ENCODE measurements around the gene SMOC2.

SMOC2 gene

DNA sequence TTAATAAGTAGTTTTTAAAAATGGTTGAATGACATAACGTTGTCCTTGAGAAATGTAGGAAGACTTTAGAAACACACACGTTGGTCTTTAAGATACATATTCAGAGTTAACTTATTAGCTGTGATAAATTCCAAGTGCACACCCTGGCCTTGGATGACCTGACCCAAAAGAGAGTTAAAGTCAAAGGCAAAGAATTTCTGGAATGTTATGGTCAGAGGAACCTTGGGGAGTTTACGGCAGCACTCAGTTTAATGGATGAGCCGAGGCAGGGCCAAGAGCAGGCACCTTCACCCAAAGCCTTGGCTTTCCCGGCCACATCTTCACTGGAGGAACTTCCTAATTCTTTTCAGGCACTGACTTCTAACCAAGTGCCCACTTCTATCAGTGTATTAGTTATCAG is 200.5 kb downstream of the SMOC2 start:
- POLR2A ChIA-PET, result no interaction called here
- H3K36me3 ChIP-seq (ENCODE audit: control insufficient read depth in 2 of 2, insufficient read depth in 1 of 2, low read length in 2 of 2), result no peaks in the 10 kb centered on the region
- TF ChIP-seq ZNF184 (tag by site-specific recombination; IDR thresholded peaks at IDR 0.05) (no peak), ZNF785 (tag by site-specific recombination; IDR thresholded peaks at IDR 0.05) (no peak), MEIS1 (CRISPR knock-in tag; IDR thresholded peaks at IDR 0.05; ENCODE audit: borderline replicate concordance) (no peak), ZNF548 (tag by site-specific recombination; IDR thresholded peaks at IDR 0.05) (no peak), ZNF596 (tag by site-specific recombination; IDR thresholded peaks at IDR 0.05) (no peak), ZNF266 (tag by site-specific recombination; IDR thresholded peaks at IDR 0.05; ENCODE audit: low read depth) (no peak)
- TF ChIP-seq, protein P1, sequence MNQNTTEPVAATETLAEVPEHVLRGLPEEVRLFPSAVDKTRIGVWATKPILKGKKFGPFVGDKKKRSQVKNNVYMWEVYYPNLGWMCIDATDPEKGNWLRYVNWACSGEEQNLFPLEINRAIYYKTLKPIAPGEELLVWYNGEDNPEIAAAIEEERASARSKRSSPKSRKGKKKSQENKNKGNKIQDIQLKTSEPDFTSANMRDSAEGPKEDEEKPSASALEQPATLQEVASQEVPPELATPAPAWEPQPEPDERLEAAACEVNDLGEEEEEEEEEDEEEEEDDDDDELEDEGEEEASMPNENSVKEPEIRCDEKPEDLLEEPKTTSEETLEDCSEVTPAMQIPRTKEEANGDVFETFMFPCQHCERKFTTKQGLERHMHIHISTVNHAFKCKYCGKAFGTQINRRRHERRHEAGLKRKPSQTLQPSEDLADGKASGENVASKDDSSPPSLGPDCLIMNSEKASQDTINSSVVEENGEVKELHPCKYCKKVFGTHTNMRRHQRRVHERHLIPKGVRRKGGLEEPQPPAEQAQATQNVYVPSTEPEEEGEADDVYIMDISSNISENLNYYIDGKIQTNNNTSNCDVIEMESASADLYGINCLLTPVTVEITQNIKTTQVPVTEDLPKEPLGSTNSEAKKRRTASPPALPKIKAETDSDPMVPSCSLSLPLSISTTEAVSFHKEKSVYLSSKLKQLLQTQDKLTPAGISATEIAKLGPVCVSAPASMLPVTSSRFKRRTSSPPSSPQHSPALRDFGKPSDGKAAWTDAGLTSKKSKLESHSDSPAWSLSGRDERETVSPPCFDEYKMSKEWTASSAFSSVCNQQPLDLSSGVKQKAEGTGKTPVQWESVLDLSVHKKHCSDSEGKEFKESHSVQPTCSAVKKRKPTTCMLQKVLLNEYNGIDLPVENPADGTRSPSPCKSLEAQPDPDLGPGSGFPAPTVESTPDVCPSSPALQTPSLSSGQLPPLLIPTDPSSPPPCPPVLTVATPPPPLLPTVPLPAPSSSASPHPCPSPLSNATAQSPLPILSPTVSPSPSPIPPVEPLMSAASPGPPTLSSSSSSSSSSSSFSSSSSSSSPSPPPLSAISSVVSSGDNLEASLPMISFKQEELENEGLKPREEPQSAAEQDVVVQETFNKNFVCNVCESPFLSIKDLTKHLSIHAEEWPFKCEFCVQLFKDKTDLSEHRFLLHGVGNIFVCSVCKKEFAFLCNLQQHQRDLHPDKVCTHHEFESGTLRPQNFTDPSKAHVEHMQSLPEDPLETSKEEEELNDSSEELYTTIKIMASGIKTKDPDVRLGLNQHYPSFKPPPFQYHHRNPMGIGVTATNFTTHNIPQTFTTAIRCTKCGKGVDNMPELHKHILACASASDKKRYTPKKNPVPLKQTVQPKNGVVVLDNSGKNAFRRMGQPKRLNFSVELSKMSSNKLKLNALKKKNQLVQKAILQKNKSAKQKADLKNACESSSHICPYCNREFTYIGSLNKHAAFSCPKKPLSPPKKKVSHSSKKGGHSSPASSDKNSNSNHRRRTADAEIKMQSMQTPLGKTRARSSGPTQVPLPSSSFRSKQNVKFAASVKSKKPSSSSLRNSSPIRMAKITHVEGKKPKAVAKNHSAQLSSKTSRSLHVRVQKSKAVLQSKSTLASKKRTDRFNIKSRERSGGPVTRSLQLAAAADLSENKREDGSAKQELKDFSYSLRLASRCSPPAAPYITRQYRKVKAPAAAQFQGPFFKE (tag by site-specific recombination; IDR thresholded peaks at IDR 0.05; ENCODE audit: borderline replicate concordance), result no peak
- TF ChIP-seq, protein P2, sequence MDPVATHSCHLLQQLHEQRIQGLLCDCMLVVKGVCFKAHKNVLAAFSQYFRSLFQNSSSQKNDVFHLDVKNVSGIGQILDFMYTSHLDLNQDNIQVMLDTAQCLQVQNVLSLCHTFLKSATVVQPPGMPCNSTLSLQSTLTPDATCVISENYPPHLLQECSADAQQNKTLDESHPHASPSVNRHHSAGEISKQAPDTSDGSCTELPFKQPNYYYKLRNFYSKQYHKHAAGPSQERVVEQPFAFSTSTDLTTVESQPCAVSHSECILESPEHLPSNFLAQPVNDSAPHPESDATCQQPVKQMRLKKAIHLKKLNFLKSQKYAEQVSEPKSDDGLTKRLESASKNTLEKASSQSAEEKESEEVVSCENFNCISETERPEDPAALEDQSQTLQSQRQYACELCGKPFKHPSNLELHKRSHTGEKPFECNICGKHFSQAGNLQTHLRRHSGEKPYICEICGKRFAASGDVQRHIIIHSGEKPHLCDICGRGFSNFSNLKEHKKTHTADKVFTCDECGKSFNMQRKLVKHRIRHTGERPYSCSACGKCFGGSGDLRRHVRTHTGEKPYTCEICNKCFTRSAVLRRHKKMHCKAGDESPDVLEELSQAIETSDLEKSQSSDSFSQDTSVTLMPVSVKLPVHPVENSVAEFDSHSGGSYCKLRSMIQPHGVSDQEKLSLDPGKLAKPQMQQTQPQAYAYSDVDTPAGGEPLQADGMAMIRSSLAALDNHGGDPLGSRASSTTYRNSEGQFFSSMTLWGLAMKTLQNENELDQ (tag by site-specific recombination; IDR thresholded peaks at IDR 0.05; ENCODE audit: low read depth), result no peak

DNA sequence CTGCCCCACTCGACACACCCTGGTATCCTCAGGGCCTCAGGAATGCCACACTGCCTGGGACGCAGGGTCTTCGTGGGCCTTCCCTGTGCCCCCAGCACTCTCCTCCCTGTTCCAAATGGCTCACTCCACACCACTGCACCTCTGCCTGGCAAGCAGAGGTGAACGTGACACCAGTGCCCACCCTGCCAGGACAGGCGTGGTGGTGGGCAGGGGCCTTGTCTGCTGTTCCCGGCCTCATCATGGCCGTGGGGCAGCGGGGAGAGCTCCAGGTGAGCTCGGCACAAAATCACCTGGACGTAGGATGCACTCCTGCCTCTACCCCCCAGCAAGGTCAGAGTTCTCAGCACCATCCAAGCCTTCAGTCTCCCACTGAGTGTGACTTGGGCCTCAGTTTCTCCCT is 202.4 kb downstream of the SMOC2 start:
- ChIA-PET CTCF (no interaction called here), POLR2A (no interaction called here)
- no peaks in the 10 kb centered on the region for H3K36me3 ChIP-seq (ENCODE audit: control insufficient read depth in 2 of 2, insufficient read depth in 1 of 2, low read length in 2 of 2)
- no peaks in the 10 kb centered on the region for H3K4me1 ChIP-seq (ENCODE audit: control insufficient read depth, insufficient read depth, low read length)
- TF ChIP-seq WT1 (tag by site-specific recombination; IDR thresholded peaks at IDR 0.05), result no peak
- no peak overlapping the region for H3K4me3 ChIP-seq (ENCODE audit: low read depth, low read length)
- no peaks in the 10 kb centered on the region for H3K9me3 ChIP-seq (ENCODE audit: control insufficient read depth, insufficient read depth, low read depth, low read length)
- H3K27ac ChIP-seq (ENCODE audit: extremely low read depth, low read depth, low read length), result no peak overlapping the region

More for the DNA sequence above, 200.5 kb downstream of the SMOC2 start:
- Histone ChIP-seq H3K4me3 (ENCODE audit: low read depth, low read length) (no peak overlapping the region), H3K4me1 (ENCODE audit: control insufficient read depth, insufficient read depth, low read length) (no peaks in the 10 kb centered on the region), H3K9me3 (ENCODE audit: control insufficient read depth, insufficient read depth, low read depth, low read length) (no peaks in the 10 kb centered on the region), H3K27ac (ENCODE audit: extremely low read depth, low read depth, low read length) (no peak overlapping the region)
- CTCF ChIA-PET, result interaction anchor here (1.0 kb wide), 1 partner anchor 270 kb away, joined by 4 read pairs; no protein-coding TSS in a partner anchor

DNA sequence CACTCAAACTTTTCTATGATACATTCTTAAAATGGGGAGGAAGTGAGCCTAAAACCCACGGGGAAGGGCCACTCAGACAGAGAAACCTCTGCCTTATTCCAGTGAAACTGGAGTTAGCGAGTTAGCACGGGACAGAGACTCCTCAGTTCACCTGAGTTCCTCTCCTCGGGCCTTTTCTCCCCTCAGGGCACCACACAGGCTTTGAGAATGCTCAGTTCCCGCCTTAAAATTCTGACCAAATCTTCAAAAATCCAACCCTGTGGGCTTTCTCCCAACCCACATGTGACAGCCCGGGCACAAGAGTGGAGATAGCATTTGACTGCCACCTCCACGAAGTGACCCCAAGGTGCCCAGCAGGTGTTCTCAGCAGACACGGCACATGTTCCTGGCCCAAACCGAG is 204.3 kb downstream of the SMOC2 start:
- Histone ChIP-seq H3K9me3 (ENCODE audit: control insufficient read depth, insufficient read depth, low read depth, low read length) (no peaks in the 10 kb centered on the region), H3K27ac (ENCODE audit: extremely low read depth, low read depth, low read length) (no peak overlapping the region), H3K36me3 (ENCODE audit: control insufficient read depth in 2 of 2, insufficient read depth in 1 of 2, low read length in 2 of 2) (no peaks in the 10 kb centered on the region), H3K4me3 (ENCODE audit: low read depth, low read length) (no peak overlapping the region), H3K4me1 (ENCODE audit: control insufficient read depth, insufficient read depth, low read length) (no peaks in the 10 kb centered on the region; the same call in 1 of the 2 replicates)
- TF ChIP-seq, protein P3, sequence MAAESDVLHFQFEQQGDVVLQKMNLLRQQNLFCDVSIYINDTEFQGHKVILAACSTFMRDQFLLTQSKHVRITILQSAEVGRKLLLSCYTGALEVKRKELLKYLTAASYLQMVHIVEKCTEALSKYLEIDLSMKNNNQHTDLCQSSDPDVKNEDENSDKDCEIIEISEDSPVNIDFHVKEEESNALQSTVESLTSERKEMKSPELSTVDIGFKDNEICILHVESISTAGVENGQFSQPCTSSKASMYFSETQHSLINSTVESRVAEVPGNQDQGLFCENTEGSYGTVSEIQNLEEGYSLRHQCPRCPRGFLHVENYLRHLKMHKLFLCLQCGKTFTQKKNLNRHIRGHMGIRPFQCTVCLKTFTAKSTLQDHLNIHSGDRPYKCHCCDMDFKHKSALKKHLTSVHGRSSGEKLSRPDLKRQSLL (tag by site-specific recombination; IDR thresholded peaks at IDR 0.05), result no peak
- no peak for TF ChIP-seq ZNF558 (tag by site-specific recombination; IDR thresholded peaks at IDR 0.05)
- TF ChIP-seq, protein P4, sequence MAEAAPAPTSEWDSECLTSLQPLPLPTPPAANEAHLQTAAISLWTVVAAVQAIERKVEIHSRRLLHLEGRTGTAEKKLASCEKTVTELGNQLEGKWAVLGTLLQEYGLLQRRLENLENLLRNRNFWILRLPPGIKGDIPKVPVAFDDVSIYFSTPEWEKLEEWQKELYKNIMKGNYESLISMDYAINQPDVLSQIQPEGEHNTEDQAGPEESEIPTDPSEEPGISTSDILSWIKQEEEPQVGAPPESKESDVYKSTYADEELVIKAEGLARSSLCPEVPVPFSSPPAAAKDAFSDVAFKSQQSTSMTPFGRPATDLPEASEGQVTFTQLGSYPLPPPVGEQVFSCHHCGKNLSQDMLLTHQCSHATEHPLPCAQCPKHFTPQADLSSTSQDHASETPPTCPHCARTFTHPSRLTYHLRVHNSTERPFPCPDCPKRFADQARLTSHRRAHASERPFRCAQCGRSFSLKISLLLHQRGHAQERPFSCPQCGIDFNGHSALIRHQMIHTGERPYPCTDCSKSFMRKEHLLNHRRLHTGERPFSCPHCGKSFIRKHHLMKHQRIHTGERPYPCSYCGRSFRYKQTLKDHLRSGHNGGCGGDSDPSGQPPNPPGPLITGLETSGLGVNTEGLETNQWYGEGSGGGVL (tag by site-specific recombination; IDR thresholded peaks at IDR 0.05), result no peak
- POLR2A ChIA-PET, result no interaction called here
- CTCF ChIA-PET, result no interaction called here

Measured in HEK293 (cell line).